ACC112 (cell line): ENCODE measurements around the gene PSD.

Experiments used
- H2AFZ ChIP-seq: fragments of 200-600 bp; sonication (generic); one replicate; pipeline ENCODE4 v1.6.0; 2017; ENCODE audit warnings: antibody characterized with exemption, low read length; ENCODE audit not compliant: unreplicated experiment
- H3K27ac ChIP-seq: fragments of 200-600 bp; sonication (generic); 2 replicates; pipeline ENCODE4 v1.5.1; 2014; ENCODE audit warnings: low read depth, mild to moderate bottlenecking, antibody characterized with exemption, low read length, moderate library complexity
- H3K27me3 ChIP-seq: fragments of 200-600 bp; sonication (generic); 2 replicates; pipeline ENCODE4 v1.6.1; 2014; ENCODE audit warnings: mild to moderate bottlenecking, antibody characterized with exemption, low read length, moderate library complexity, mixed read lengths; ENCODE audit not compliant: insufficient read depth
- H3K36me3 ChIP-seq: fragments of 200-600 bp; sonication (generic); 2 replicates; pipeline ENCODE4 v1.6.1; 2016; ENCODE audit warnings: mild to moderate bottlenecking, antibody characterized with exemption, low read length, moderate library complexity, mixed read lengths; ENCODE audit not compliant: insufficient read depth
- H3K4me1 ChIP-seq: fragments of 200-600 bp; sonication (generic); one replicate; pipeline ENCODE4 v1.6.1; 2016; ENCODE audit warnings: low read length, mixed read lengths; ENCODE audit not compliant: insufficient read depth, unreplicated experiment, control insufficient read depth
- H3K4me3 ChIP-seq: fragments of 200-600 bp; sonication (generic); 2 replicates; pipeline ENCODE4 v1.5.1; 2014; ENCODE audit warnings: mild to moderate bottlenecking, low read depth, low read length
- H3K79me2 ChIP-seq: fragments of 200-600 bp; sonication (generic); one replicate; pipeline ENCODE4 v1.6.0; 2016; ENCODE audit warnings: low read length; ENCODE audit not compliant: control insufficient read depth, unreplicated experiment, insufficient read depth

The PSD gene

GRCh38 chr10:102438374-102438773 is 19.8 kb upstream of the PSD start:
- peaks cover 16% of the 10 kb centered on the region for H3K4me1 ChIP-seq
- H3K79me2 ChIP-seq: peaks cover 9% of the 10 kb centered on the region
- H3K36me3 ChIP-seq: 0 out of 2 replicates have a peak, but pooled peaks cover 3% of the 10 kb centered on the region
- no peaks in the 10 kb centered on the region for H3K27me3 ChIP-seq
- no peak overlapping the region for H2AFZ ChIP-seq
- no peak overlapping the region for H3K27ac ChIP-seq
- H3K4me3 ChIP-seq: no peak overlapping the region; the same call in 1 of the 2 replicates

- Histone ChIP-seq H3K79me2 (peaks cover 9% of the 10 kb centered on the region), H3K4me3 (peak overlapping the region; percentile 2; the same call in 1 of the 2 replicates), H3K27me3 (no peaks in the 10 kb centered on the region), H3K27ac (no peak overlapping the region), H3K4me1 (peaks cover 16% of the 10 kb centered on the region), H3K36me3 (0 out of 2 replicates have a peak, but pooled peaks cover 3% of the 10 kb centered on the region), H2AFZ (no peak overlapping the region)
These were observed 18.9 kb upstream of the PSD start for GRCh38 chr10:102437515-102437914.

GRCh38 chr10:102436312-102436711 is 17.7 kb upstream of the PSD start:
- H3K4me3 ChIP-seq: peak overlapping the region; percentile 78
- H3K27ac ChIP-seq: no peak overlapping the region; the same call in 1 of the 2 replicates

GRCh38 chr10:102435529-102436233 is 17.1 kb upstream of the PSD start:
- peak overlapping the region; percentile 60 for H3K27ac ChIP-seq
- H3K79me2 ChIP-seq: peaks cover 23% of the 10 kb centered on the region
- no peaks in the 10 kb centered on the region for H3K27me3 ChIP-seq
- peaks cover 19% of the 10 kb centered on the region for H3K4me1 ChIP-seq
- H3K36me3 ChIP-seq: 0 out of 2 replicates have a peak, but pooled peaks cover 3% of the 10 kb centered on the region
- H3K4me3 ChIP-seq: peak overlapping the region; percentile 78
- peak overlapping the region; percentile 70 for H2AFZ ChIP-seq

More at GRCh38 chr10:102436312-102436711, 17.7 kb upstream of the PSD start:
- Histone ChIP-seq H3K36me3 (0 out of 2 replicates have a peak, but pooled peaks cover 3% of the 10 kb centered on the region), H3K4me1 (peaks cover 19% of the 10 kb centered on the region), H2AFZ (no peak overlapping the region), H3K79me2 (peaks cover 20% of the 10 kb centered on the region), H3K27me3 (no peaks in the 10 kb centered on the region)

- H3K4me1 ChIP-seq: peaks cover 19% of the 10 kb centered on the region
- peak overlapping the region; percentile 60 for H3K27ac ChIP-seq
- H3K79me2 ChIP-seq: peaks cover 27% of the 10 kb centered on the region
- 0 out of 2 replicates have a peak, but pooled peaks cover 3% of the 10 kb centered on the region for H3K36me3 ChIP-seq
- peak overlapping the region; percentile 26 for H2AFZ ChIP-seq
- no peaks in the 10 kb centered on the region for H3K27me3 ChIP-seq
- peak overlapping the region; percentile 78 for H3K4me3 ChIP-seq
These were observed 16.5 kb upstream of the PSD start for GRCh38 chr10:102435133-102435497.

- H3K4me1 ChIP-seq: peaks cover 19% of the 10 kb centered on the region
- H3K79me2 ChIP-seq: peaks cover 27% of the 10 kb centered on the region
- peak overlapping the region; percentile 78 for H3K4me3 ChIP-seq
- 0 out of 2 replicates have a peak, but pooled peaks cover 3% of the 10 kb centered on the region for H3K36me3 ChIP-seq
- H2AFZ ChIP-seq: peak overlapping the region; percentile 79
- no peaks in the 10 kb centered on the region for H3K27me3 ChIP-seq
- peak overlapping the region; percentile 60 for H3K27ac ChIP-seq
These were observed 16.0 kb upstream of the PSD start for GRCh38 chr10:102434394-102435132.

- H3K36me3 ChIP-seq: 0 out of 2 replicates have a peak, but pooled peaks cover 3% of the 10 kb centered on the region
- H3K27me3 ChIP-seq: no peaks in the 10 kb centered on the region
- peaks cover 27% of the 10 kb centered on the region for H3K79me2 ChIP-seq
- no peak overlapping the region for H3K27ac ChIP-seq
- H3K4me3 ChIP-seq: no peak overlapping the region; the same call in 1 of the 2 replicates
- peaks cover 19% of the 10 kb centered on the region for H3K4me1 ChIP-seq
- H2AFZ ChIP-seq: no peak overlapping the region
These were observed 15.0 kb upstream of the PSD start for GRCh38 chr10:102433619-102434046.

GRCh38 chr10:102432162-102432950 is 13.8 kb upstream of the PSD start, which contains the start of gene CUEDC2:
TSS of gene CUEDC2 (minus strand) at chr10:102432574. CDS start at chr10:102425188, 7,386 bp downstream.
- H3K36me3 ChIP-seq: no peaks in the 10 kb centered on the region
- H3K79me2 ChIP-seq: peaks cover 27% of the 10 kb centered on the region
- peaks cover 16% of the 10 kb centered on the region for H3K4me1 ChIP-seq
- peak within 1 kb of the TSS; percentile 85 for H3K4me3 ChIP-seq
- H3K27me3 ChIP-seq: no peaks in the 10 kb centered on the region
- peak within 1 kb of the TSS; percentile 48; the same call in 1 of the 2 replicates for H3K27ac ChIP-seq
- peak within 1 kb of the TSS; percentile 55 for H2AFZ ChIP-seq

GRCh38 chr10:102431452-102432124 is 13.0 kb upstream of the PSD start:
- Histone ChIP-seq H3K4me3 (peak overlapping the region; percentile 85), H3K36me3 (no peaks in the 10 kb centered on the region), H3K79me2 (peaks cover 25% of the 10 kb centered on the region), H3K4me1 (peaks cover 16% of the 10 kb centered on the region), H3K27ac (peak overlapping the region; percentile 48; the same call in 1 of the 2 replicates), H3K27me3 (no peaks in the 10 kb centered on the region), H2AFZ (peak overlapping the region; percentile 44)
